GM19372 (cell line): ENCODE results near the gene TEKT3.

Experiments used
- ATAC-seq: cut with Tn5 transposase; IDR thresholded peaks from one replicate; pipeline ENCODE4 v1.9.1; 2021; ENCODE audit warnings: mild to moderate bottlenecking, low read depth, moderate library complexity; ENCODE audit not compliant: unreplicated experiment

Gene TEKT3

DNA sequence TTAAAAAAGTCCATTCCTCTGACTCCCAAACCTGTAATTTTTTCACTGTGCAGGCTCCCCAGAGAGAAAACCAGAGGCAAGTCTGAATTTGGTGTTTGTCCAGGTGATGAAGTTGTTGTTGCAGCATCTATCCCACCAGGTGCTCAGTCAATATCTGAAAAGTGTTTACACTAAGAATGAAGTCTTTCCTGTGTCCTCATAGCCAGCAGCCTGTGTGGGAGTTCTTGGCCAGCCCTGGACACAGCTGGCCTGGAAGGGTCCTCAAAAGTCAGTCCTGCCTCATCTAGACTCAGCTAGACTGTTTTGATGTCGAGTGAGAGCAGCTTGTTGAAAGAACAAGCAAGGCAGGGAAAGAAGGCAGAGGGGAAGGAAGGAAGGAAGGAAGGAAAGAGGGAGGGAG lies 72.9 kb downstream of the TEKT3 start:
- no peak for ATAC-seq

DNA sequence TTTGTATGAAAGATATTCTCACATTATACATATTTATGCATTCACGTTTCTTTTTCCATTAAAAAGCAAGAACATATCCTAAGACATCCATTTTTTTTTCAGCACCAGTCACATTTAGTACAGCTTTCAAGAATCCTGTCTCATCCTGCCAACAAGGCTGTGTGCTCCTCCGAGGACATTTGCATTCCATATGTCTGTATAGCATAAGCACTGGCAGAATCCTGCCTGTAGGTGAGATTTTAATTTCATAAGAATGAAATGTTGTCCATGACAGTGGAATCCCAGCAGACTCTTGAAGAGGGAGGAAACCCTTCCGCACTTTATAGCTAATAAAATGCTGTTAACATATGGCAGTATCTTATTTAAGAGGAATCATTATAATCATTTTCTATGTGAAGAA lies 73.4 kb downstream of the TEKT3 start:
- no peak for ATAC-seq

DNA sequence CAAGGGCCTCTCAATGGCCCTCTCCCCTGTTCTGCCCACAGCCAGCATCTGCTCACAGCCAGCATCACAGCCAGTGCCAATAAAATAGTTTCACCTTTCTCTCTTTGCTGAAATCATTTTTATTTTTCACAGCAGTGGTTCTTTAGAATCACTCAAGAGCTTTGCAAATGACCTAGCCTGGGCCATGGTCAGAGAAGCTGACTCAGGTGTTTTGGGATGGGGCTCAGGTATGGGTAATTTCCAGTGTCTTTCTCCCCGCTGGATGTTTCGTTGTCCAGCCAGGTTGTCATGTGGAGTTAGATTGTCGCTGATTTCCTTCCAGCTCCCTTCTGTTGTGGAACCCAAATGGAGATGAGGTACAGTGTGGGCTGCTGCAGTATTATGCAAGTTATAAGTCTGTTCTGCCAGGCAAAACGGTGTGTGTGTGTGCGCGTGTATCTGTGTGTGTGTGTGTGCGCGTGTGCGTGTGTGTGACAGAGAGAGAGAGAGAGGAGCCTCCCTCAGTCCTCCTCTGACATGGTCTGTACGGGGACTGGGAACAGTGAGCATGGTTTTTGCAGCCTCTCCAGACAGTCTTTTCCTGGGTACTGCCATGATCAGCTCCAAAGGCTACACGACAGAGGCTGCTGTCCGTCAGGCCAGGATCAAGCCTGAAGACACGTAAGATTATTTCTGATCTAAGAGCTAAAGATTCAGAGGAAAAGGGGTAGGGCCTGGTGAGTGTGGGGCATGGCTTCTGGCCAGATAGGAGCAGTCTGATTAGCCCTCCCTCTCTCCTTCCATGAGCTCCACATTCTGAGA lies 74.9 kb downstream of the TEKT3 start:
- ATAC-seq = no peak

DNA sequence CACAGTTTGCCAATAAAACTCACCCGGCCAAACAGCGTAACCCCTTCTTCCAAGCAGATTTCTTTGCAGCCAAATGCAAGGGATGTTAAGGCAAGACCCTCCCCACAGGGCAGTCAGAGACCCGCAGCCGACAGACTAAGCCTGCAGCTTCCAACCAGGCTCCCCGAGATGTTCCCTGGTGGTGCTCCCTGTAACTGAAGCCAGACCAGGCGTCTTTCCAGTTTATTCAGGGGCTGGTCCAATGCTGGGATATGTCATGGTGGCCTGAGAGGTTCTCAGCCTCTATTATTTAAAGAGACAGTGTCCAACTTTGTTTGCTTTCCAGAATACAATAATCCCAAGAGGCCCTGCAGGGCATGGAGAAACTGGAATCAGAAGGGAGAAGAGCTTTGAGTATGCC lies 76.3 kb downstream of the TEKT3 start, which contains the start of gene PMP22:
Gene PMP22 (minus strand): TSS at position 196 of the 400 bp plus-strand sequence. CDS start 4,599 bp downstream, outside the sequence.
- no peak for ATAC-seq

DNA sequence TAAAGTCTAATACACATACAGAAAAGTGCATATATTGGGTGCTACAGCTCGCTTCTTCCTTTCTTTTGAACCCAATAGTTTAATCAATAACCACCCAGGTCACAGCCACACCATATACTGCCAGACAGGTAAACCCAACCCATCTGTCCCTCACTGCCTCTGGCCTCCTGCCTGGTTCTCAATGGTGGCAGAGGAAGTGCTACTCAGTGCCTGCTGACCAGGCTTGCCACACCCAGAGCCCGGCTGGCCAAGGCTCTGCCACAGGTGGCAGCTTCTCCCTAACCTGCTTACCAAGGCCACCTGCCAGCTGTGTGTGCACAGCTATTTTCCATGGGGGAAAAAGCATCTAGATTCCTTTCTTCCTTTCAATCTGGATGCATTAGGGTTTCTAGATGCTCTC lies 76.9 kb downstream of the TEKT3 start:
- no peak for ATAC-seq

DNA sequence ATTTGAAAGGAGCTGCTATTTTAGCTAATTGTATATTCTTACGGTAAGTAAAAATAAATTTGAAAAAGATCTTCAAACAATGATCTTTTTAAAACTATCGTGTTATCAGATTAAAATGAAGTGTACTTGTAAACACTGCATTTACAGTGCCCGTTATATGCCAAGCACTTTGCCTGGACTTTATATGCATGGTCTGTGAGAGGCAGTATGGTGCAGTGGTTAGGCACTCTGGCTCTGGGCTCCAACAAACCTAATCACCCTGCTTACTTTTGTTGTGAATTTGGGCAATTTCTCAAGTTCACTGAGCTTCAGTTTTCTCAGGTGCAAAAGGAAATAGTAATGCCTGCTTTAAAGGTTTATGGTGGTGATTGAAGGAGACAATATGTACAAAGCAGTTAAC lies 77.7 kb downstream of the TEKT3 start:
- no peak for ATAC-seq

DNA sequence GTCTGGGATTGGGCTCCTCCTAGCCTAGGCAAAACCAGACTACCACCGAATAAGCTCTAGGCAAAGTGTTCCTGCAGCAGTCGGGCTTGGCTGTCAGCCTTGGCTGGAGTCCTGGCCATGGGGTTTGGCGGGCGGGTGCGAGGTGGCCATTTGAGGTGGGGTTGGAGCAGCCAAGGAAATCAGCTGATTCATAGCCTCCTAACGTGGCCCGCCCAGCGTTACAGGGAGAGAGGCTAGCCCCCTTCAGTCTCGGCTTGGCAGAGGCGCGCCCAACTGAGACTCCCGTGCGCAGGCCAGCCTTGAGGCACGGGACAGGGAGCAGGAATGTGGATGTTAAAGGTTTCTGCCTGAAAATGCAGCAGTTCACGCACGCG lies 78.2 kb downstream of the TEKT3 start:
- ATAC-seq = no peak

DNA sequence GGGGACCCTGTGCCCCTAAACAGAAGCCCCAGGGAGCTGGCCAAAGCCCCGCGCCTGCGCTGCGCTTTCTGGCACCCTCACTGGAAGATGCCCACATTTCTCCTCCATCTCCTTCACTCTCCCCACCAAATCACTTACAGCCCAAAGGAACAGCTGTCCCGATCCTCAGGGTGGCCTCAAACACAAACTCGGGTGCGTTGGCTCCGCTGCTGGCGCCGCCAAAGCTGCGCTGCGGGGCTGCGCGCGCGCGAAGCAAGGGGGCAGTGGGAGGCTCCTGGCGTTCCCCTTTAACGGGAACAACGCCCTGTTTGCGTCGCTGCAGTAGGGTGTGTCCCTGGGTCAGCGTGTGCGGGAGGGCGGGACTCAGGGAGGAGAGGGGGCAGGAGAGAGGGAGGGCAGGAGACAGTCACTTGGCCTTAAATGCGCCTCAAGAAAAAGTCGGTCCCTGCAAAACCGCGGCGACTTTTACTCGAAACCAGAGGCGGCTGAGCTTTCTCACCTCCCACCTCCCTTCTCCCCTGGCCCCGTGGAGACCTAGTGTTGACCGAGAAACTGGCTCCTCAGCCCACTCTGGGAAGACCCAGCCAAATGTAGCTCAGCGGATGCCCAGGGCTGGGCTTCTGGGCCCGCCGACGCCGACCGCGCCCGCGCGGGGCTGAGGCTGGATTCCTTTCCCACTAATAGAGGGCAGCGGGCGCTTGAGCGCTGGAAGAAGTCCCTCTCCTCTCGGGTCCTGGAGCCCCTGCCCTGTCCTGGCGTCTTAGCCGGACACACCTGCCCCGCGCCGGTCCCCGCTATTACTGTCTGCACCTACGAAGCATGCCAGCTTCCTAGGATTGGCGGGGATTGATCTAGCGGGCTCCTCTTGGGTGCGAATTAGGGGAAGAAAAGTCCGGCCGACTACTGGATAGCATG lies 78.8 kb downstream of the TEKT3 start:
- no peak for ATAC-seq

DNA sequence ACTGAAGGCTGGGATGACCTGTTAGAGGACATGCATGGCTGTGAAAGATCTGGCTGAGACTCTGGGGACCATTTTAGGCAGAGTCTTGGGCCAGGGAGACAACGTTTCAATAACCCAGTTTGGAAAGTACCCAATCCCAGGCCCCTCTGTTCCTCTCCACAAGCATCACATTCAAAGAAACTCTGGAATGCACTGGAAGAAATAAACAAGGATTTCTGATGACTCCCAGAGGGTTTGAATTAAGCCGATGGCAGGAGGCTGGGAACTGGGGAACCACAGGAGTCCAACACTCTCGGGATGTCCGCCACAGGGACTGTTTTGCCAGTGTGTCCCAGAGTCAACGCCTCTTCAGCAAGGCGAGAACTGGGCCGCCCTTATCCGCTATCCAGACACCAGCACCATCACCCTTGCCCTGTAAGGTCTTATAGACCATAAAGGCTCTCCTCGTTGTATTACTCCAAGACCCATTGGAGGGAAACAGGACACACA lies 79.6 kb downstream of the TEKT3 start:
- no peak for ATAC-seq

DNA sequence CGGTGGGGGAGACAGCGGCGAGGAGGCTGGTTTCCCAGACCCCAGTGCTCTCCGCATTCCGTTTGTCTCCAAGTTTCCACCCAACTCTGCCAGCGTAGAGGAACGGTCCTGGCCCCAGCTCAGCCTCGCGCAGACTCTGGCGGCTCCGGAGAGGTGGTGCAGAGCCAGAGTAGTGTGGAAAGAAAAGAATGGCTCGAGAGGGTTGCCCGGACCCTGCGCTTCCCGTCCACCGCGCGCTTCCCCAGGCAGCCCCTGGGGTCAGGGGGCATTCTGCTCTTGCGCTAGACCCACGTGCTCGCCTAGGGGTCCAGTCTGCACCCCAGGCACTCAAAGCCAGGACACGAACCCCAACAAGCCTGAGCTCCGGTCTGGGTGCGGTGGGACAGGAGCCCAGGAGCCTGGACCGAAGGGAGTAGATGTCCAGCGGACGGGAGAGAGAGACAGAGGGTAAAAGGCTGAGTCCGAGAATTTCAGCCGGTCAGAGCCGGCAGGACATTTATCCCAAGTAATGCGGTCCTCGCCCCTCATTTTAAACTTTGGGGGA lies 80.1 kb downstream of the TEKT3 start:
- no peak for ATAC-seq

DNA sequence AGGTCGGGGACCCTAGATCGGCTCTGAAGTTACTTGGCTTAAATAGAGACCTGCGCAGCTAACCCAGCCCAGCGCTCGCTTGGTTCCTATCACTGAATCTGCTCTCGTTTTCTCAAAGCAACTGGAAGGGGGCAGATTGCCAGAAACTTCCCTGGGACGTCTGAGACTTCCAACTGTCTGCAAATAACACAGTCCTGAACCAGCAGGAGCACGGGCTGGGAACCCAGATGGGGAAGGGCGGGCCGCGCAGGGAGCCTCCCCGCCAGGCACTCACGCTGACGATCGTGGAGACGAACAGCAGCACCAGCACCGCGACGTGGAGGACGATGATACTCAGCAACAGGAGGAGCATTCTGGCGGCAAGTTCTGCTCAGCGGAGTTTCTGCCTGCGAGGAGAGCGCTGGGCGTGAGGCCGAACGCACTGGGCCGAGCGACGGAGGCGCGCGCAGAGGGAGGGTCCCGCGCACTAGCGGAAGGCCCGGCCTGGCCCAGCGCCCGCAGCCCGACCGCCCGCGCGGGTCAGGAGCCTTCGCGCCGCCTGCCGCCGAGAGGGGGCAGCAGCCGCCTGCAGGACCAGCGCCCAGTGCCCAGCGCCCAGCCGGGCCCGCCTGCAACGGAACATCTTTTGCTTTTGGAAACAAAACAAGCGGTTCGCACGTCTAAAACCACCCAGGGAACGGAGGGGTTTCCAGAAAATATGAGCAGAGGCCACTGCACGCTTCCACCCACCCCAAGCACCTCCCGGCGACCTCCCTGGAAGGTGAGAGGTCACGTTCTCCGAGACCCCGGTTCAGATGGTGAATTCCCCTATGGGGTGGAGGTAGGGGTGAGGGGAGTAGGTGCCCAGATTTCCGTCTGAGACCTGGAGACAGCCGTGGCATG lies 80.8 kb downstream of the TEKT3 start:
- ATAC-seq = peak; percentile 64

DNA sequence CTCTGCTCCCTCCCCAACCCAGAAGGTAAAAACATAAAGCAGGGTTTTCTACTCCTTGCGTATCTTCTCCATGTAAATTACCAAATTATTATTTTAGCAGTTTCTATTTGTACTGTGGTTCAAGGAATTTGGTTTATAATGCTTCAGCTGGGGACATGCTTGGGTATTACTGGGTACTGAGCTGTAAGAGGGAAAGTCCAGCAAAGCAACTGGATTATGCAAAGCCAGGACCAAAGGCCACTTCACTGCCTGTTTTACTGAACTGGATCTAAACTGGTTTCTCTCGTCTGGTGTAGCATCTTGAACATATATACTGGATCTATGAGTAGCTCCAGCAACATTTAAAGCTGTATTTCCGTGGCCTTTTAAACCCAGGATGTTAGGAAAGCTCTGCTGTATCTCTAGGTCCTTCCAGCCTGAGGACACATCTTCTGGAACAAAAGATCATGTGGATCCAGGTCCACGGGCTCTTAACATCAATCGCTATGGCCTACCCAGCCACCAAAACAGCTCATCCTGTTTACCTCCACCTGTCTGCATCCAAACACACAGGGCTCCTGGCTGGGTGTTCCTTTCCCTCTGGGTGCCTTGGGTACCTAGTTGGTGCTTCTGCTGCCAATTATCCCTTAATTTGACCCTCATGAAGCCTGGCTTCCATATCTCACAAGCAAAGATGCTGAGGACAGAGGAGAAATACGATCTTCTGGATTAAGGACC lies 83.4 kb downstream of the TEKT3 start:
- ATAC-seq = no peak

DNA sequence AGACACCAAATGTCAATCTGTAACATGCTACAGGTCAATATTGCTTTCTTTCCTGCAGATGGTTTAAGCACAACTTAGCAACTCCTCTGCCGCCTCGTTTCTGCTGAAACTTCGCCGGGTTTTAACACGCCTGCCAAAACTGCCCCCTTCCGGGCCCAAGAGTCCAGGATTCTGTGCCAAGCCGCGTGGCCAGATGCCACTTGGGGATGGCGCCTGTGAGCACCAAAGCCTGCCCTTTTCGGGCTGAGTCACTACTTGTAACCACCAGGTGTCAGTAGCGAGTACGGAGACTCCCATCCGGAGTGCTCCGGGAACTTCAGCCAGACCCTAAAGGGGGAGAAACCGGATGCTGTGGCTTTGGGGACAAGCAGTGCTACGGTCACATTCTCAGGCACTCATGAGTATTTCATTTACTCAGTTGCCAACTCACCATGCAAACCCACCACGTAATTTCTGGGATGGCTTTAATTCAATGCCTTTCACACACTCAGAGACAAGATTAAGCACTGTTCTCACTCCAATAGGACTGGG lies 84.1 kb downstream of the TEKT3 start:
- no peak for ATAC-seq

DNA sequence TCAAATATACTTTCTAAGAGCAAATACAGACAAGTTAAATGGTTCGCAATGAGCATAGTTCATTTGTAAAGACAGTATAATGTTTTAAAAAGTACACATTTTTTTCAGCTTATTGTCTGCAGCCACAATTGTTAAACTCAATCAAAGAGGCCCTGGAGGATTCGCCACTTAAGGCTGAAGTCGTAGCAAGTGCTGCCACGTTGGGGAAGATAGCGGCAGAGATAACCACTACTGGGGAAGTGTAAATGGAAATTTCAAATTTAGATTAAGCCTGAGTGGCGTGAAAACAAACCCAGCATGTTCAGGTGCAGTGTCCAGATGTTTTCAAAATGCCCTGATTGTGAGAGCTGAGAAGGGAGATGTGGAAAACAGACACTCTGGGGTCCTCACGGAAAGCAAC lies 84.7 kb downstream of the TEKT3 start:
- no peak for ATAC-seq

DNA sequence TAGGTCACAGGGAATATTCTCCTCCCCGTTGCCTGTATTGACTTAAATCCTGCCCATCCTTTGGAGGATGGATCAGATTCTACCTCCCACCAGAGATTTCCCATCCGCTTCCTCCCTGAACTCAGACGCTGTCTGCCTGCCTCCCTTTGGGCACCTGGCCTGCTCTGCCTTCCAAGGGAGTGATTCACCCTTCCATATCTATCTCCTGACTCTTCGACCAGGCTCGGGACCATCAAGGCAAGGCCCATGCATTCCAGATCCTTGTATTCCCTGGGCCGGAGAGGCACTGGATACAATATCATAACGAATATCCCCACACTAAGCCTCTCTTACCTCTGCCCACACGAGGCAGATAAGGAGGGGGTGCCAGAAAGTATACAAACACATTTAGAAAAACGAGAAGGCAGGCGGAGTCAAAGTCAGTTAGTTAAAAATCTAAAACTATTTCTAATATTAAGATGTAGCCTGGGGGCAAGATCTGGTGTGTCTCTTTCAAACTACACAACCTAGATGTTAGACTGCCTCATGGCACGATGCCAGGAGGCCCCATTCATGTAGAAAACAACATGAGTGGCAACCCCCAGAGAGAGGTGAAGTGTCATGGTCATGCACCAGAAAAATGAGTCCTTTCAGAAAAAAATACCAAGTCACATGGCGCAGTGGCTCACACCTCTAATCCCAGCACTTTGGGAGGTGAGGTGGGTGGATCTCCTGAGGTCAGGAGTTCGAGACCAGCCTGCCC lies 85.5 kb downstream of the TEKT3 start:
- no peak for ATAC-seq
